HL-60/S4 treated with retinoic acid at 250 ng/mL for 4 days and 3 days (cell line): ENCODE results near the gene UBAC2.

ENCODE experiments used
- in situ Hi-C: fragments of 300-500 bp; cut with MboI; formaldehyde crosslinking; loops from 2 replicates; pipeline ENCODE4 v1.7.0; 2022; ENCODE audit warnings: low sequenced_read_pairs

The UBAC2 gene

GRCh38 chr13:99265821-99266426, 65.3 kb downstream of the UBAC2 start:
- in situ Hi-C loops, result loop anchor here (5.0 to 25.0 kb wide), 2 partner anchors 94 to 404 kb away; no protein-coding TSS in a partner anchor

DNA sequence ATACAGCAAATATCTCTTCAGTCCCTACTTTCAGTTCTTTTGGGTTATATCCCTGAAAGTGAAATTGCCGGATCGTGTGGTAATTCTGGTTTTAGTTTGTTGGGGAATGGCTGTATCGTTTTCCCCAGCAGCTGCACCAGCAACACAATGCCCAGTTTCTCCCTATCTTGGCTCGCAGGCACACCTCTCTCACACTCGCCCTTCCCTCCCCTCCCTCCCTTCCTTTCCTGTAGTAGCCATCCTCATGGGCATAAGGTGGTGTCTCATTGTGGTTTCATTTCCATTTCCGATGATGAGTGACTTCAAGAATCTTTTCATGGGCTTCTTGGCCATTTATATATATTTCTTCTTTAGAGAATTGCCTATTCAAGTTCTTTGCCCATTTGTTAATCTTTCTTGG, 66.2 kb downstream of the UBAC2 start:
- in situ Hi-C loops, result loop anchor here (5.0 to 25.0 kb wide), 2 partner anchors 95 to 405 kb away; no protein-coding TSS in a partner anchor

GRCh38 chr13:99267927-99268326, 67.3 kb downstream of the UBAC2 start:
- in situ Hi-C loops, result loop anchor here (5.0 to 25.0 kb wide), 2 partner anchors 96 to 406 kb away; no protein-coding TSS in a partner anchor

DNA sequence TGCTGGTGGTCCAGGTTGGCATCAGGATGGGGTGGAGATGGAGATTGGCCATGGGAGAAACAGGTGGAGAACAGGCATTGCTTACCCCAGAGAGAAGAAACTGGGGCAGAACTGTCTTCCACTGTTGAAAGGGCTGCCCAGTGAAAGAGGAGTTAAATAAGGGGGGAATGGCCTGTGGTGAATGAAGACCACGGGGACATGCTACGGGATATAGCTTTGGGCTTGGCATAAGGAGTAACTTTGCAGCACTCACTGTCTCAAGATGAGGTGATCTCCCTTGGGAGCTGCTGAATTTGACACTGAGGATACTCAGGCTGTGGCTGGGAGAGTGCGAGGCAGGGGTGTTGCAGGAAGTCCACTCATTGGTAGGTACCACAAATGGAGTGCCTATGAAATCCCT, 68.2 kb downstream of the UBAC2 start:
- in situ Hi-C loops, result loop anchor here (5.0 to 25.0 kb wide), 2 partner anchors 97 to 407 kb away; no protein-coding TSS in a partner anchor

- in situ Hi-C loops, result loop anchor here (5.0 to 25.0 kb wide), 4 partner anchors 95 to 407 kb away; no protein-coding TSS in a partner anchor
Observed at GRCh38 chr13:99269627-99270241, 69.1 kb downstream of the UBAC2 start.

GRCh38 chr13:99270518-99270917, 69.9 kb downstream of the UBAC2 start:
- in situ Hi-C loops, result loop anchor here (5.0 to 25.0 kb wide), 3 partner anchors 94 to 408 kb away; no protein-coding TSS in a partner anchor

GRCh38 chr13:99271249-99271648, 70.6 kb downstream of the UBAC2 start:
- in situ Hi-C loops, result loop anchor here (5.0 to 25.0 kb wide), 3 partner anchors 94 to 409 kb away; no protein-coding TSS in a partner anchor

GRCh38 chr13:99272481-99272880, 71.8 kb downstream of the UBAC2 start:
- in situ Hi-C loops, result loop anchor here (5.0 to 25.0 kb wide), 3 partner anchors 92 to 410 kb away; no protein-coding TSS in a partner anchor

DNA sequence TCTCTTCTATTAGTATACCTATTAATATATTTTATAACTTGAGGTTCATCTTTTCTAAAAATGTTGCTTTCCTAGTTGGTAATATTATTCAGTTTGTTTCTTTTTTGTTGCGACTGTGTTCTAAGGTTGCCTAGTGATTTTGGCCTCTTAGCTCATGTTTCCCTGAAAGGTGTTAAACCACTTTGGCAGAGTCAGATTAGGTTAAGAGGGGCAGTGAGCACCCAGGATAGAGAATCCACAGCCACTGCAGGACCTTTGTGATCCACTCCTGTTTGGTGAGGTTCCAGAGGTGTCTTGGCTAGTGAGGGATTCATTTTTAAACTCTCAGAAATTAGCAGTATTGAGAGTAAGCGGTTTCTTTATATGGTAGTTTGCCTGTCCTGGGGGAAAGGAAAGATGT, 72.5 kb downstream of the UBAC2 start:
- in situ Hi-C loops, result loop anchor here (5.0 to 25.0 kb wide), 3 partner anchors 92 to 411 kb away; no protein-coding TSS in a partner anchor

DNA sequence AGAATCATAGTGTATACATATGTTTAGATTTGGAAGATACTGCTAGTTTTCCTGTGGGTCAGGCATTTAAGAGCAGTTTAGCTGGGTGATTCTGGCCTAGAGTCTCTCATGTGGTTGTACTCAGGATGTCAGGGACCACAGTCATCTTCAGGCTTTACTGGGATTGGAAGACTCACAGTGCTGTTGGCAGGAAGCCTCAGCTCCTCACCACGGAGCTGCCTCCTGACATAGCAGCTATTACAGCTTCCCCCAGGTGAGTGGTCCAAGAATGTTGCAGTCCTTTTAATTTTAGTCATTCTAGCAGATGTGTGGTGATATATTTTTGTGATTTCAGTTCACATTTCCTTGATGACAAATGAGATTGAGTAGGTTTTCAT, 74.4 kb downstream of the UBAC2 start:
- in situ Hi-C loops, result loop anchor here (10.0 kb wide), 1 partner anchor 90 kb away; no protein-coding TSS in a partner anchor

DNA sequence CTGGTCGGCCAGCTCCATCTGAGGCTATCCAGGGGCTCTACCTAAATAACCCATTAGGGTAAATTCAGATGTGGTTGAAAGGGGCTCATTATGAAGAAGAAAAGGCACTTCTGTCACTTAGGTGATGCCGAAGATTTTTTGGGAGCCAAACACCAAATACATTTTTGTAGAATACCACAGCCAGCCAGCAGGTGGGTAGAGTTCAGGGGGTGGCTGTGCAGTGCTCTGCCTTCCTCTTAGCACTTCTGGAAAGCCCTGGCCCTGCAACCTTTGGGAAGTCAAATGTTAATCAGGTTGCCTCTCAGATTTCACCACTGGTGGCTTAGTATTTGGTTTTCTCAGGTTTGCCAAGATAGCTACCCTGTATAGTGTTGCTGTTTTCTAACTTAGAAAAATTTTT, 76.1 kb downstream of the UBAC2 start:
- in situ Hi-C loops, result loop anchor here (10.0 kb wide), 1 partner anchor 88 kb away; no protein-coding TSS in a partner anchor

- in situ Hi-C loops, result loop anchor here (10.0 kb wide), 1 partner anchor 87 kb away; no protein-coding TSS in a partner anchor
Observed at GRCh38 chr13:99277629-99278028, 77.0 kb downstream of the UBAC2 start.

GRCh38 chr13:99278200-99278599, 77.5 kb downstream of the UBAC2 start:
- in situ Hi-C loops, result loop anchor here (10.0 kb wide), 1 partner anchor 87 kb away; no protein-coding TSS in a partner anchor

DNA sequence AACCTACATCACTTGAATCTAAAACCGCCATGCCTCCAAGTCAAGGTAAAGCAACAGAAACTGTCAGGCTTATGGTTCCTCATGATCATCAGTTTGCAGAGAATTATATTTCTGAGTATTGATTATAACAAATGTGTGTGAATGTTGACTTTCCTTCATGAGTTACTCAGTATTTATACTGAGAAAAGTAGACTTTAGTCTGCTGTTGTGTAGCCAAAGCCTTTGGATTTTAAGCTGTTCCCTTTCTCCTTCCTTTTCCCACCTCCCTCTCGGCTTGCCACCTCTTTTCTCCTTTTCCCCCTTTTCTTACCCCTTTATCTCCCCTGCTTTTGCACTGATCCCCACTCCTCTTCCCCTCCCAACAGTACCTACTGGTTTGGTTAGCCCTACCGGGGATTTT, 78.2 kb downstream of the UBAC2 start:
- in situ Hi-C loops, result loop anchor here (10.0 kb wide), 1 partner anchor 86 kb away; no protein-coding TSS in a partner anchor

DNA sequence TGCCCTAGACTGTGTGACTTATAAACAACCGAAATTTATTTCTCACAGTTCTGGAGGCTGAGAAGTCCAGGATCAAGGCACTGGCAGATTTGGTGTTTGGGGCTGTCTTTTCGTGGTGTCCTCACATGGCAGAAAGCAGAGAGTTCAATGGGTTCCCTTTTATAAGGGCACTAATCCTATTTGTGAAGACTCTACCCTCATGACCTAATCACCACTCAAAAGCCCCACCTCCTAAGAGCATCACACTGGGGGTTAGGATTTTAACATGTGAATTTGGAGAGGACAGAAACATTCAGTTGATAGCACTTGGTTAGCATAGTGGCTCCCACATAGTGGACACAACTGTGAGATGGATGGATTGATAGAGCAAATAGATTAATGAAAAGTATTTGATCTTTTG, 79.0 kb downstream of the UBAC2 start:
- in situ Hi-C loops, result loop anchor here (10.0 kb wide), 1 partner anchor 85 kb away; no protein-coding TSS in a partner anchor

GRCh38 chr13:99280166-99280565, 79.5 kb downstream of the UBAC2 start:
- in situ Hi-C loops, result no loop called here

GRCh38 chr13:99281811-99282263, 81.2 kb downstream of the UBAC2 start:
- in situ Hi-C loops, result no loop called here

GRCh38 chr13:99282264-99283231, 81.9 kb downstream of the UBAC2 start:
- in situ Hi-C loops, result no loop called here

DNA sequence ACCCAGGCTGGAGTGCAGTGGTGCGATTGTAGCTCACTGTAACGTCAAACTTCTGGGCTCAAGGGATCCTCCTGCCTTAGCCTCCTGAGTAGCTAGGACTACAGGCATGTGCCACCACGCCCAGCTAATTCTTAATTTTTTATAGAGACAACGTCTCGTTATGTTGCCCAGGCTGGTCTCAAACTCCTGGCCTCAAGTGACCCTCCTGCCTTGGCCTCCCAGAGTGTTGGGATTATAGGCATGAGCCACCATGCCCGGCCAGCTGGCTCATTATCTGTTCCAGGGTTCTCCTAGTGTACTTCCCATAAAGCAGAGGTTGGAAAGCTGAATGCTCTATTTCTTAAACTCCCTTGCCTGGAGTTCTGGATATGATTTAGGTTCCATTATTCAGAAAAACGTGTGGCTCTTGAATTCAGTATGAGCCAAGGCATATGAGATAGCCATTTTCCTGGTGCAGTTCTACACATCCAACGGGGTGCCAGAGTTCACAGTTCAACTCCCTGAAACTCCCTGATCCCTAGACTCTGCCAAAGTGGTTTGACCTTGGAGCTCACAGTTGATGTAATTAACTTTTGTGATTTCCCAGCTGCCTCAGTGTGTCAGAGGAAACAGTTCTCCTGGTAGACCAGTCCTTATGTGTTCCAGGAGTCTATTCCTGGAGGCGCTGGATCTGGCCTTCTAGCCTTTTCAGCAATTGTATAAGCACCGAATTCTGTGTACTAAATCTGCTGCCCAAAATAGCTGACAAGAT, 85.0 kb downstream of the UBAC2 start:
- in situ Hi-C loops, result no loop called here

GRCh38 chr13:99287551-99287950, 86.9 kb downstream of the UBAC2 start:
- in situ Hi-C loops, result no loop called here
